H1 (cell line): ENCODE measurements around the gene ARID5B. TPM values are rescaled to one million over a fixed set of nuclear protein-coding genes. Genes with fewer than 3 reads are reported as not detected.

Source experiments
- CTCF ChIA-PET: fragments of 300-600 bp; sonication (Branson Sonifier 250); formaldehyde crosslinking; loops from one replicate; lab custom pipeline; 2021; ENCODE audit not compliant: partially characterized antibody; lab: Charles Lee
- POLR2A ChIA-PET: fragments of 300-600 bp; sonication (Branson Sonifier 250); formaldehyde crosslinking; loops from one replicate; lab custom pipeline; 2021; ENCODE audit warnings: inconsistent platforms; ENCODE audit not compliant: partially characterized antibody; lab: Charles Lee
- DNase-seq, 2 experiments: peaks; one replicate each; pipeline versions ENCODE4 v3.0.0 to v3.0.0-alpha.2; 2010 to 2022; ENCODE audit warnings: low spot score in 2 of 2, low read depth in 1 of 2, mixed read lengths in 1 of 2
- FAIRE-seq: peaks from 2 replicates; lab custom pipeline; 2011; peaks lifted over from hg19 to GRCh38; lab: Jason Lieb, UNC
- H2AFZ ChIP-seq: 2 replicates; pipeline ENCODE4 v1.8.1; 2012; ENCODE audit warnings: low read length, inconsistent platforms
- H2AK5ac ChIP-seq: 2 replicates; pipeline ENCODE4 v1.6.1; 2013; ENCODE audit warnings: low read depth, low read length
- H2BK120ac ChIP-seq: replicated peaks from 2 replicates; pipeline ENCODE3; 2013; ENCODE audit warnings: low read depth, low read length, inconsistent platforms
- H2BK12ac ChIP-seq: 2 replicates; pipeline ENCODE4 v1.6.1; 2013; ENCODE audit warnings: low read depth, low read length
- H2BK15ac ChIP-seq: 2 replicates; pipeline ENCODE4 v1.6.1; 2013; ENCODE audit warnings: low read length
- H2BK20ac ChIP-seq: 2 replicates; pipeline ENCODE4 v1.6.1; 2013; ENCODE audit warnings: low read length
- H2BK5ac ChIP-seq: 2 replicates; pipeline ENCODE4 v1.6.1; 2013; ENCODE audit warnings: low read depth, low read length
- H3K14ac ChIP-seq: 2 replicates; pipeline ENCODE4 v1.6.1; 2013; ENCODE audit warnings: inconsistent platforms; ENCODE audit not compliant: insufficient read length
- H3K18ac ChIP-seq: 2 replicates; pipeline ENCODE4 v1.6.1; 2013; ENCODE audit warnings: low read length; ENCODE audit errors: extremely low read depth
- H3K23ac ChIP-seq: 2 replicates; pipeline ENCODE4 v1.6.1; 2013; ENCODE audit warnings: inconsistent platforms; ENCODE audit not compliant: insufficient read length
- H3K23me2 ChIP-seq: 2 replicates; pipeline ENCODE4 v1.6.1; 2013; ENCODE audit warnings: low read depth, low read length
- H3K27ac ChIP-seq: 2 replicates; pipeline ENCODE4 v1.6.1; 2011; ENCODE audit warnings: low read depth, low read length, inconsistent platforms
- H3K27me3 ChIP-seq, 4 experiments: replicated peaks in 1 of 4; 1 replicate in 1 of 4; 2 replicates in 3 of 4; pipeline versions ENCODE4 v1.6.1 to v1.8.1; 2011 to 2013; ENCODE audit warnings: low read length in 3 of 4, mild to moderate bottlenecking in 3 of 4, inconsistent platforms in 2 of 4, mixed read lengths in 2 of 4, moderate library complexity in 1 of 4; ENCODE audit not compliant: control insufficient read depth in 3 of 4, insufficient read depth in 3 of 4; ENCODE audit errors: extremely low read depth in 1 of 4
- H3K36me3 ChIP-seq, 4 experiments: 2 replicates each; pipeline versions ENCODE4 v1.6.1 to v1.8.1; 2011 to 2013; ENCODE audit warnings: mild to moderate bottlenecking in 4 of 4, low read length in 3 of 4, moderate library complexity in 2 of 4, control low read depth in 1 of 4, inconsistent platforms in 1 of 4; ENCODE audit not compliant: insufficient read depth in 4 of 4, control insufficient read depth in 2 of 4
- H3K4ac ChIP-seq: replicated peaks from 2 replicates; pipeline ENCODE3; 2013; ENCODE audit warnings: low read length, low read depth, mixed read lengths, inconsistent platforms; ENCODE audit not compliant: insufficient read length
- H3K4me1 ChIP-seq, 4 experiments: replicated peaks in 1 of 4; 1 replicate in 1 of 4; 2 replicates in 3 of 4; pipeline versions ENCODE4 v1.6.1 to v1.8.1; 2011 to 2013; ENCODE audit warnings: low read length in 3 of 4, inconsistent platforms in 2 of 4, mixed read lengths in 1 of 4; ENCODE audit not compliant: insufficient read depth in 4 of 4, control insufficient read depth in 3 of 4
- H3K4me2 ChIP-seq, 2 experiments: 2 replicates each; pipeline versions ENCODE4 v1.6.1 to v1.8.1; 2011 to 2013; ENCODE audit warnings: low read depth in 2 of 2, low read length in 2 of 2, control low read depth in 1 of 2, inconsistent platforms in 1 of 2, mild to moderate bottlenecking in 1 of 2; ENCODE audit not compliant: insufficient read depth in 1 of 2
- H3K4me3 ChIP-seq, 4 experiments: fragments of 200-600, 300-600 bp in 1 of 4; sonication (generic), shearing (Covaris generic), sonication (Bioruptor Twin) in 1 of 4; 2 replicates each; pipeline versions ENCODE4 v1.5.1 to v1.8.1; 2011 to 2016; ENCODE audit warnings: low read length in 4 of 4, low read depth in 3 of 4, control low read depth in 2 of 4, inconsistent platforms in 2 of 4, mild to moderate bottlenecking in 2 of 4, mixed read lengths in 1 of 4, moderate library complexity in 1 of 4; ENCODE audit not compliant: insufficient read depth in 2 of 4; ENCODE audit errors: extremely low read depth in 1 of 4
- H3K56ac ChIP-seq: replicated peaks from 2 replicates; pipeline ENCODE3; 2013; ENCODE audit warnings: low read depth, mild to moderate bottlenecking, mixed read lengths, low read length, inconsistent platforms; ENCODE audit not compliant: insufficient read length
- H3K79me1 ChIP-seq: 2 replicates; pipeline ENCODE4 v1.6.1; 2013; ENCODE audit warnings: low read depth, low read length, control low read depth
- H3K79me2 ChIP-seq, 2 experiments: 2 replicates each; pipeline versions ENCODE4 v1.6.1 to v1.8.1; 2012 to 2013; ENCODE audit warnings: low read length in 2 of 2, mild to moderate bottlenecking in 2 of 2, inconsistent platforms in 1 of 2; ENCODE audit not compliant: insufficient read depth in 2 of 2, control insufficient read depth in 1 of 2
- H3K9ac ChIP-seq, 4 experiments: replicated peaks in 1 of 4; 1 replicate in 1 of 4; 2 replicates in 3 of 4; pipeline versions ENCODE4 v1.6.1 to v1.8.1; 2011 to 2013; ENCODE audit warnings: low read depth in 3 of 4, low read length in 3 of 4, control low read depth in 2 of 4, mild to moderate bottlenecking in 2 of 4, moderate library complexity in 2 of 4, inconsistent platforms in 1 of 4; ENCODE audit errors: extremely low read depth in 1 of 4
- H3K9me3 ChIP-seq, 2 experiments: 2 replicates each; pipeline versions ENCODE4 v1.6.1 to v1.8.1; 2012 to 2013; ENCODE audit warnings: mild to moderate bottlenecking in 2 of 2, moderate library complexity in 2 of 2, control low read depth in 1 of 2, inconsistent platforms in 1 of 2, low read depth in 1 of 2, low read length in 1 of 2, mixed read lengths in 1 of 2; ENCODE audit not compliant: insufficient read depth in 2 of 2
- H4K20me1 ChIP-seq, 2 experiments: replicated peaks in 1 of 2; 2 replicates each; pipeline versions ENCODE3 to v1.8.1; 2011 to 2013; ENCODE audit warnings: inconsistent platforms in 2 of 2, low read length in 2 of 2, mild to moderate bottlenecking in 1 of 2; ENCODE audit not compliant: insufficient read depth in 2 of 2, control insufficient read depth in 1 of 2
- H4K5ac ChIP-seq: 2 replicates; pipeline ENCODE4 v1.6.1; 2013; ENCODE audit warnings: low read length, low read depth, mixed read lengths, inconsistent platforms; ENCODE audit not compliant: insufficient read length
- H4K8ac ChIP-seq: 2 replicates; pipeline ENCODE4 v1.8.0; 2013; ENCODE audit warnings: mild to moderate bottlenecking, moderate library complexity, low read length, inconsistent platforms; ENCODE audit not compliant: insufficient read depth; ENCODE audit errors: extremely low read depth
- H4K91ac ChIP-seq: replicated peaks from 2 replicates; pipeline ENCODE3; 2013; ENCODE audit warnings: low read length, mixed read lengths, inconsistent platforms; ENCODE audit not compliant: insufficient read length
- BRCA1 ChIP-seq: IDR thresholded peaks from 2 replicates; pipeline ENCODE4 v1.6.1; 2012; ENCODE audit warnings: low read depth, low read length, improper control_type of control experiment
- CBX8 ChIP-seq: fragments of 300-800, 300-1000 bp; sonication (generic); IDR thresholded peaks from 2 replicates; pipeline ENCODE4 v1.7.1; 2016; ENCODE audit warnings: low read depth, low read length, borderline replicate concordance
- CTBP2 ChIP-seq: IDR thresholded peaks from 2 replicates; pipeline ENCODE4 v1.7.0; 2011; ENCODE audit warnings: borderline replicate concordance, mild to moderate bottlenecking, moderate library complexity, mixed read lengths, low read length; ENCODE audit not compliant: insufficient read depth, insufficient read length
- EZH2 ChIP-seq: fragments of 200-600 bp; sonication (generic); IDR thresholded peaks from 2 replicates; pipeline ENCODE4 v1.7.1; 2012; ENCODE audit warnings: low read depth, mild to moderate bottlenecking, moderate library complexity, low read length, inconsistent platforms; ENCODE audit not compliant: severe bottlenecking
- POLR2A ChIP-seq, 2 experiments: IDR thresholded peaks; 1 replicate in 1 of 2; 2 replicates in 1 of 2; pipeline ENCODE4 v1.6.1; 2011; ENCODE audit warnings: low read depth in 2 of 2, low read length in 2 of 2, mild to moderate bottlenecking in 2 of 2; ENCODE audit errors: control extremely low read depth in 1 of 2
- RNF2 ChIP-seq: fragments of 200-900, 300-1000 bp; sonication (generic); IDR thresholded peaks from 2 replicates; pipeline ENCODE4 v1.7.1; 2016; ENCODE audit warnings: borderline replicate concordance, low read depth, mild to moderate bottlenecking, antibody characterized with exemption, low read length; ENCODE audit not compliant: poor library complexity, severe bottlenecking; ENCODE audit errors: missing control alignments
- SIN3A ChIP-seq, 2 experiments: IDR thresholded peaks in 1 of 2; conservative IDR thresholded peaks in 1 of 2; 2 replicates each; pipeline ENCODE4 v1.6.1; 2011 to 2012; ENCODE audit warnings: low read length in 2 of 2, improper control_type of control experiment in 1 of 2, low read depth in 1 of 2, mild to moderate bottlenecking in 1 of 2
- WGBS, 2 experiments: shearing (Covaris generic) in 1 of 2; methylation state at CpG; one replicate each; pipeline versions ENCODE4 v1.1.6 to v1.1.7; 2013 to 2015; ENCODE audit warnings: low lambda C conversion rate in 2 of 2, mixed read lengths in 2 of 2, inconsistent platforms in 1 of 2, low coverage in 1 of 2, missing lambda C conversion rate in 1 of 2; ENCODE audit not compliant: insufficient replicate concordance in 2 of 2, insufficient coverage in 1 of 2, insufficient read length in 1 of 2; ENCODE audit errors: extremely low coverage in 1 of 2, missing lambda C conversion rate in 1 of 2; 5-methylcytosine and 5-hydroxymethylcytosine counted together
- polyA plus RNA-seq, 7 experiments: library from polyadenylated mRNA; depleted of rRNA in 3 of 7; stranded (reverse) in 5 of 7; unstranded in 2 of 7; fragments of >200 nt in 5 of 7; fragments of 200-250 nt in 2 of 7; gene quantifications; 1 replicate in 5 of 7; 2 replicates in 1 of 7; 4 replicates in 1 of 7; pipeline versions ENCODE4 v1.2.1 to v1.2.3, GENCODE V29; 2011 to 2013; ENCODE audit warnings: missing spikeins in 2 of 7, mixed read lengths in 2 of 7
- total RNA-seq: library from RNA; stranded (reverse); fragmentation: NEBNext Ultra II Directional; extraction: Animal tissue kit (Norgen Biotek cat#: 25700); gene quantifications from 2 replicates; pipeline ENCODE4 v1.2.1, GENCODE V29; 2021
- TF ChIP-seq, protein P1 (sequence below): IDR thresholded peaks from 2 replicates; pipeline ENCODE4 v1.6.1; 2011; ENCODE audit warnings: low read length, improper control_type of control experiment

Gene ARID5B
- total and polyA plus RNA-seq, 2 of the 8 experiments (the other 6 are each of a cell fraction or from before 2014, with no cell fraction given), result 0.21 to 1.1 TPM

GRCh38 chr10:62079885-62080559 lies 178.5 kb downstream of the ARID5B start:
- Histone ChIP-seq H3K4me1 (no peaks in the 10 kb centered on the region), H4K20me1 (no peaks in the 10 kb centered on the region), H2AFZ (no peak overlapping the region), H3K79me1 (no peaks in the 10 kb centered on the region), H2BK12ac (no peak overlapping the region), H4K91ac (no peak overlapping the region), H3K9ac (no peak overlapping the region), H3K27ac (no peak overlapping the region), H3K14ac (no peak overlapping the region), H3K23ac (no peak overlapping the region), H2BK120ac (no peak overlapping the region), H3K56ac (no peak overlapping the region), H3K4me2 (no peak overlapping the region), H2AK5ac (no peak overlapping the region), H3K27me3 (no peaks in the 10 kb centered on the region), H2BK15ac (no peak overlapping the region), H3K9me3 (no peaks in the 10 kb centered on the region), H3K4me3 (no peak overlapping the region), H4K5ac (no peak overlapping the region), H3K23me2 (no peaks in the 10 kb centered on the region), H2BK20ac (no peak overlapping the region), H2BK5ac (no peak overlapping the region), H3K4ac (no peak overlapping the region), H3K79me2 (no peaks in the 10 kb centered on the region), H3K36me3 (no peaks in the 10 kb centered on the region), H3K18ac (no peak overlapping the region), H4K8ac (no peak overlapping the region)
- TF ChIP-seq CBX8 (no peak), EZH2 (no peak), CTBP2 (no peak), POLR2A (IDR thresholded peaks at IDR 0.05; ENCODE audit: control extremely low read depth in 1 of 2, low read depth in 2 of 2, low read length in 2 of 2) (no peak), BRCA1 (no peak), RNF2 (no peak), SIN3A (conservative IDR thresholded peaks at IDR 0.05 in 1 of 2, IDR thresholded peaks at IDR 0.05 in 1 of 2; ENCODE audit: low read depth in 1 of 2, low read length in 2 of 2) (no peak)
- TF ChIP-seq, protein P1, sequence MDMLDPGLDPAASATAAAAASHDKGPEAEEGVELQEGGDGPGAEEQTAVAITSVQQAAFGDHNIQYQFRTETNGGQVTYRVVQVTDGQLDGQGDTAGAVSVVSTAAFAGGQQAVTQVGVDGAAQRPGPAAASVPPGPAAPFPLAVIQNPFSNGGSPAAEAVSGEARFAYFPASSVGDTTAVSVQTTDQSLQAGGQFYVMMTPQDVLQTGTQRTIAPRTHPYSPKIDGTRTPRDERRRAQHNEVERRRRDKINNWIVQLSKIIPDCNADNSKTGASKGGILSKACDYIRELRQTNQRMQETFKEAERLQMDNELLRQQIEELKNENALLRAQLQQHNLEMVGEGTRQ, result no peak
- ChIA-PET CTCF (interaction anchor here (1.0 to 1.3 kb wide), 2 partner anchors 42 to 81 kb away, joined by 3 to 5 read pairs; no protein-coding TSS in a partner anchor), POLR2A (no interaction called here)
- FAIRE-seq, result no peak
- DNase-seq, result no peak
- whole genome bisulfite sequencing, 2 experiments, result 97% methylated on average over 8 of the region's 8 CpGs; no CpG with 5 or more reads in 1 of the 2 experiments
